K562 (cell line): ENCODE data around the gene PYM1. TPM values are rescaled to one million over a fixed set of nuclear protein-coding genes. Genes with fewer than 3 reads are reported as not detected.

Experiments used
- HNRNPH1 ChIP-seq: fragments of 200-400 bp; formaldehyde crosslinking; optimal IDR thresholded peaks from 2 replicates; pipeline ENCODE3; 2017; ENCODE audit warnings: low read depth, mild to moderate bottlenecking, low read length, moderate library complexity
- PHB2 ChIP-seq: fragments of 450-650 bp; IDR thresholded peaks from 2 replicates; pipeline ENCODE4 v1.6.1; 2017; ENCODE audit warnings: low read depth
- SMAD4 ChIP-seq: fragments of 250-450 bp; sonication (Bioruptor Pico); conservative IDR thresholded peaks from 2 replicates; pipeline ENCODE4 v1.8.0; 2021; ENCODE audit warnings: inconsistent platforms, mild to moderate bottlenecking, moderate library complexity
- SMARCE1 ChIP-seq: fragments of 450-650 bp; IDR thresholded peaks from 2 replicates; pipeline ENCODE4 v1.7.1; 2016; ENCODE audit warnings: mild to moderate bottlenecking
- TAF1 ChIP-seq: IDR thresholded peaks from 2 replicates; pipeline ENCODE4 v1.6.1; 2011; ENCODE audit warnings: mild to moderate bottlenecking, low read length, moderate library complexity; ENCODE audit not compliant: insufficient read depth, control insufficient read depth, severe bottlenecking; ENCODE audit errors: extremely low read depth
- ZBTB7A ChIP-seq: IDR thresholded peaks from 2 replicates; pipeline ENCODE4 v1.6.1; 2011; ENCODE audit warnings: low read depth, mild to moderate bottlenecking, low read length, moderate library complexity, borderline replicate concordance; ENCODE audit not compliant: control insufficient read depth
- ZNF551 ChIP-seq: fragments of 250-450 bp; sonication (Bioruptor Pico); IDR thresholded peaks from 2 replicates; pipeline ENCODE4 v1.5.0; 2021; ENCODE audit warnings: mild to moderate bottlenecking, moderate library complexity
- polyA plus RNA-seq, 8 experiments: library from polyadenylated mRNA; depleted of rRNA in 4 of 8; stranded (reverse) in 5 of 8; unstranded in 3 of 8; fragments of >200 nt; fragmentation: Nextera tagmentation in 2 of 8; fragmentation: Illumina TruSeq in 1 of 8; extraction: Ambion mirVana in 2 of 8; extraction: Trizol in 1 of 8; gene quantifications; 2 replicates each; pipeline versions ENCODE4 v1.2.1 to v1.2.3, GENCODE V29; 2011 to 2014; ENCODE audit warnings: inconsistent platforms in 1 of 8, missing spikeins in 1 of 8
- total RNA-seq, 7 experiments: library from RNA; depleted of rRNA in 6 of 7; stranded (reverse); fragments of >200 nt in 6 of 7; fragmentation: Illumina TruSeq in 2 of 7; extraction: Trizol in 2 of 7; gene quantifications; 2 replicates each; pipeline versions ENCODE4 v1.2.1 to v1.2.3, GENCODE V29; 2011 to 2021; ENCODE audit warnings: low replicate concordance in 1 of 7
- TF ChIP-seq, protein P1 (sequence below): fragments of 150-350 bp; conservative IDR thresholded peaks from 2 replicates; pipeline ENCODE4 v1.6.1; 2014; ENCODE audit warnings: low read length
- TF ChIP-seq, protein P2 (sequence below): fragments of 250-450 bp; sonication (Bioruptor Pico); IDR thresholded peaks from 2 replicates; pipeline ENCODE4 v1.4.0; 2020; ENCODE audit warnings: mild to moderate bottlenecking, moderate library complexity
- TF ChIP-seq, protein P3 (sequence below): fragments of 200-800 bp; sonication (Bioruptor generic); IDR thresholded peaks from 2 replicates; pipeline ENCODE4 v1.6.1; 2017; ENCODE audit warnings: missing genetic modification characterization, missing compliant biosample characterization
- TF ChIP-seq, protein P4 (sequence below): sonication (generic); formaldehyde crosslinking; IDR thresholded peaks from 2 replicates; pipeline ENCODE4 v1.8.0; 2023; ENCODE audit warnings: mild to moderate bottlenecking, missing genetic modification reagents
- TF ChIP-seq, protein P5 (sequence below), 2 experiments: fragments of 200-800 bp in 1 of 2; sonication (Bioruptor generic) in 1 of 2; sonication (generic) in 1 of 2; formaldehyde crosslinking in 1 of 2; IDR thresholded peaks in 1 of 2; conservative IDR thresholded peaks in 1 of 2; 2 replicates each; pipeline versions ENCODE4 v1.5.0 to v1.6.1; 2016 to 2020; ENCODE audit warnings: missing compliant biosample characterization in 1 of 2, missing genetic modification characterization in 1 of 2, missing genetic modification reagents in 1 of 2

The PYM1 gene
- total and polyA plus RNA-seq, 9 of the 15 experiments (the other 6 are each of a cell fraction or from before 2014, with no cell fraction given) = 29.0 to 51.3 (median 34.1) TPM

DNA sequence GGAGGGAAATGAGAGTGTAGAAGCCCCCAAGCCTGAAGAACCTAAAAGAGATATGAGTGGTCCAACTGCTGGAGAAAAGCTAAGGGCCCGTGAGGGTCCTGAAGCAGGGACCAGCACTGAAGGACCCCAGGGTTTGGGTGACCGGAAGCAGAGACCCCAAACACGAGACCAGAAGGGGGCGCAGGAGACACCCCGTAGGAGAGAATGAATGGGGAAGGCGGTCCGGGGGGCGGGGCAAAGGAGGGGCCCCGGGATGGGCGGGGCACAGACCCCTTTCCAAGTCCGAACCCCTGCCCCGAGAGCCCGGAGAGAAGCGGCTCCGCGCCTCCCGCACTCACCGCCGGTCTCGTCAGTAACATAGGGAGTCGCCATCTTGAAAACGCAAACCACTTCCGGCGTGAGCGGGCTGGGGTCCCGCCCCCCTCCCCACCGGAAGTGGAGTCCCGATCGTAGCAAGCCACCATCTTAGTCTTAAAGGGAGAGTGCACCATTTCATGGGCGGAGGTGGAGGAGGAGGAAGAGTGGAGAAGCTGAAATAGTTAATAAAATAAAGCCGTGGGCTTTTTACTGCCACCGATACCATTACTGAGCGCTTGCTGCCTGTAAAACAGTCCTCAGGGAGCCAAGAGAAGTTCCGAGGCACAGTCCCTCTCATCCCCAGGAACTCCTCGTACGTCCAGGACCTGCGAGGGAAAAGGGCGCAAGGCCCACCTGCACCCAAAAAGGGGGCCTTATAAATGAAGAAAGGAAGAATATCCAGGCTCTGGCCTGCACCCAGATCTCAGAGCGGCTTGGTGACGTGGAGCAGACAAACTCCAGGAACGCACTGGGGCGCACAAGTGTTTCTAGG lies 731 bp downstream of the PYM1 start (continued):
- TF ChIP-seq, protein P1, sequence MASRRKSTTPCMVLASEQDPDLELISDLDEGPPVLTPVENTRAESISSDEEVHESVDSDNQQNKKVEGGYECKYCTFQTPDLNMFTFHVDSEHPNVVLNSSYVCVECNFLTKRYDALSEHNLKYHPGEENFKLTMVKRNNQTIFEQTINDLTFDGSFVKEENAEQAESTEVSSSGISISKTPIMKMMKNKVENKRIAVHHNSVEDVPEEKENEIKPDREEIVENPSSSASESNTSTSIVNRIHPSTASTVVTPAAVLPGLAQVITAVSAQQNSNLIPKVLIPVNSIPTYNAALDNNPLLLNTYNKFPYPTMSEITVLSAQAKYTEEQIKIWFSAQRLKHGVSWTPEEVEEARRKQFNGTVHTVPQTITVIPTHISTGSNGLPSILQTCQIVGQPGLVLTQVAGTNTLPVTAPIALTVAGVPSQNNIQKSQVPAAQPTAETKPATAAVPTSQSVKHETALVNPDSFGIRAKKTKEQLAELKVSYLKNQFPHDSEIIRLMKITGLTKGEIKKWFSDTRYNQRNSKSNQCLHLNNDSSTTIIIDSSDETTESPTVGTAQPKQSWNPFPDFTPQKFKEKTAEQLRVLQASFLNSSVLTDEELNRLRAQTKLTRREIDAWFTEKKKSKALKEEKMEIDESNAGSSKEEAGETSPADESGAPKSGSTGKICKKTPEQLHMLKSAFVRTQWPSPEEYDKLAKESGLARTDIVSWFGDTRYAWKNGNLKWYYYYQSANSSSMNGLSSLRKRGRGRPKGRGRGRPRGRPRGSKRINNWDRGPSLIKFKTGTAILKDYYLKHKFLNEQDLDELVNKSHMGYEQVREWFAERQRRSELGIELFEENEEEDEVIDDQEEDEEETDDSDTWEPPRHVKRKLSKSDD = 0 out of 2 replicates have a peak, but pooled peaks have one; percentile 52
- TF ChIP-seq, protein P2, sequence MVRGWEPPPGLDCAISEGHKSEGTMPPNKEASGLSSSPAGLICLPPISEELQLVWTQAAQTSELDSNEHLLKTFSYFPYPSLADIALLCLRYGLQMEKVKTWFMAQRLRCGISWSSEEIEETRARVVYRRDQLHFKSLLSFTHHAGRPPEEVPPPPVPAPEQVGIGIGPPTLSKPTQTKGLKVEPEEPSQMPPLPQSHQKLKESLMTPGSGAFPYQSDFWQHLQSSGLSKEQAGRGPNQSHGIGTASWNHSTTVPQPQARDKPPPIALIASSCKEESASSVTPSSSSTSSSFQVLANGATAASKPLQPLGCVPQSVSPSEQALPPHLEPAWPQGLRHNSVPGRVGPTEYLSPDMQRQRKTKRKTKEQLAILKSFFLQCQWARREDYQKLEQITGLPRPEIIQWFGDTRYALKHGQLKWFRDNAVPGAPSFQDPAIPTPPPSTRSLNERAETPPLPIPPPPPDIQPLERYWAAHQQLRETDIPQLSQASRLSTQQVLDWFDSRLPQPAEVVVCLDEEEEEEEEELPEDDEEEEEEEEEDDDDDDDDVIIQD (CRISPR knock-in tag) = no peak
- TF ChIP-seq ZNF551 (CRISPR knock-in tag) = no peak
- TF ChIP-seq, protein P3, sequence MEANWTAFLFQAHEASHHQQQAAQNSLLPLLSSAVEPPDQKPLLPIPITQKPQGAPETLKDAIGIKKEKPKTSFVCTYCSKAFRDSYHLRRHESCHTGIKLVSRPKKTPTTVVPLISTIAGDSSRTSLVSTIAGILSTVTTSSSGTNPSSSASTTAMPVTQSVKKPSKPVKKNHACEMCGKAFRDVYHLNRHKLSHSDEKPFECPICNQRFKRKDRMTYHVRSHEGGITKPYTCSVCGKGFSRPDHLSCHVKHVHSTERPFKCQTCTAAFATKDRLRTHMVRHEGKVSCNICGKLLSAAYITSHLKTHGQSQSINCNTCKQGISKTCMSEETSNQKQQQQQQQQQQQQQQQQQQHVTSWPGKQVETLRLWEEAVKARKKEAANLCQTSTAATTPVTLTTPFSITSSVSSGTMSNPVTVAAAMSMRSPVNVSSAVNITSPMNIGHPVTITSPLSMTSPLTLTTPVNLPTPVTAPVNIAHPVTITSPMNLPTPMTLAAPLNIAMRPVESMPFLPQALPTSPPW (CRISPR knock-in tag) = peak; percentile 86
- peak; percentile 100 for TF ChIP-seq ZBTB7A
- peak; percentile 64 for TF ChIP-seq SMARCE1
- peak; percentile 88 for TF ChIP-seq TAF1
- no peak for TF ChIP-seq SMAD4
- no peak for TF ChIP-seq HNRNPH1
- TF ChIP-seq, protein P4, sequence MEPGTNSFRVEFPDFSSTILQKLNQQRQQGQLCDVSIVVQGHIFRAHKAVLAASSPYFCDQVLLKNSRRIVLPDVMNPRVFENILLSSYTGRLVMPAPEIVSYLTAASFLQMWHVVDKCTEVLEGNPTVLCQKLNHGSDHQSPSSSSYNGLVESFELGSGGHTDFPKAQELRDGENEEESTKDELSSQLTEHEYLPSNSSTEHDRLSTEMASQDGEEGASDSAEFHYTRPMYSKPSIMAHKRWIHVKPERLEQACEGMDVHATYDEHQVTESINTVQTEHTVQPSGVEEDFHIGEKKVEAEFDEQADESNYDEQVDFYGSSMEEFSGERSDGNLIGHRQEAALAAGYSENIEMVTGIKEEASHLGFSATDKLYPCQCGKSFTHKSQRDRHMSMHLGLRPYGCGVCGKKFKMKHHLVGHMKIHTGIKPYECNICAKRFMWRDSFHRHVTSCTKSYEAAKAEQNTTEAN (CRISPR knock-in tag) = no peak
- TF ChIP-seq PHB2 = peak; percentile 50; the same call in 1 of the 2 replicates
- TF ChIP-seq, protein P5, sequence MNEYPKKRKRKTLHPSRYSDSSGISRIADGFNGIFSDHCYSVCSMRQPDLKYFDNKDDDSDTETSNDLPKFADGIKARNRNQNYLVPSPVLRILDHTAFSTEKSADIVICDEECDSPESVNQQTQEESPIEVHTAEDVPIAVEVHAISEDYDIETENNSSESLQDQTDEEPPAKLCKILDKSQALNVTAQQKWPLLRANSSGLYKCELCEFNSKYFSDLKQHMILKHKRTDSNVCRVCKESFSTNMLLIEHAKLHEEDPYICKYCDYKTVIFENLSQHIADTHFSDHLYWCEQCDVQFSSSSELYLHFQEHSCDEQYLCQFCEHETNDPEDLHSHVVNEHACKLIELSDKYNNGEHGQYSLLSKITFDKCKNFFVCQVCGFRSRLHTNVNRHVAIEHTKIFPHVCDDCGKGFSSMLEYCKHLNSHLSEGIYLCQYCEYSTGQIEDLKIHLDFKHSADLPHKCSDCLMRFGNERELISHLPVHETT (CRISPR knock-in tag; conservative IDR thresholded peaks at IDR 0.05 in 1 of 2, IDR thresholded peaks at IDR 0.05 in 1 of 2) = peak in 1 of 2 experiments; percentile 100; a peak in 2 of 4 replicates
